Erythroblast (primary cell): ENCODE data around the gene TEAD1.

Experiments
- GATA1 ChIP-seq: IDR thresholded peaks from 2 replicates; pipeline ENCODE4 v1.6.1; 2011; ENCODE audit warnings: low read depth, mild to moderate bottlenecking, control low read depth, low read length, moderate library complexity
- POLR2A ChIP-seq: IDR thresholded peaks from 2 replicates; pipeline ENCODE4 v1.6.1; 2011; ENCODE audit warnings: mild to moderate bottlenecking, low read length

DNA sequence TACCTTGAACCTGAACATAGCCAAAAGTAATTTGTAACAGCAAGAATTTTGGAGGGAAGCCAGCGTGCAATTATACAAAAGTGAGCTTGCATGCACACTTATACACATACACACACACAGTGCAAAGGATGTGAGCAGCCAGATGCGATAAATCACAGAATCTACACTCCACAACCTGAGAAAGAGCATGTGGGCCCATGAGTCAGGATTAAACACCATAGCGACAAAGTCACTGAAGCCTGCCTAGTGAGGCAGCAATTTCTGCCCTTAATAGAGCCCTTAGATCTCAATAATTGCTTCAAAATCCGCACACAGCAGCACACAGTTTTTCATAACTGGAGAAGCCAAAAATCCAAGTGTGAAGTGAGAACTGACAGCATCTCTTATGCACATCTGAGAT lies 42.6 kb upstream of the TEAD1 start:
- no peak for TF ChIP-seq POLR2A
- TF ChIP-seq GATA1: no peak
